Fibroblast of lung (primary cell): Measurements from ENCODE around the gene FUBP3. TPM values are rescaled to one million over a fixed set of nuclear protein-coding genes. Genes with fewer than 3 reads are reported as not detected.
A peak's percentile ranks its signal among the peaks of the same experiment; 100 is the strongest.

Experiments
- DNase-seq, 2 donors: peaks; one replicate each; pipeline versions ENCODE4 v3.0.0 to v3.0.0-alpha.2; 2010; ENCODE audit warnings: low read depth in 2 of 2
- H2AFZ ChIP-seq: 2 replicates; pipeline ENCODE4 v1.5.1; 2012; ENCODE audit warnings: low read length, control low read depth, inconsistent platforms
- H3K27ac ChIP-seq: 2 replicates; pipeline ENCODE4 v1.5.1; 2011; ENCODE audit warnings: low read length, control low read depth; ENCODE audit not compliant: insufficient read depth
- H3K27me3 ChIP-seq: 2 replicates; pipeline ENCODE4 v1.5.1; 2011; ENCODE audit warnings: mild to moderate bottlenecking, low read length; ENCODE audit not compliant: control insufficient read depth, insufficient read depth
- H3K36me3 ChIP-seq: 2 replicates; pipeline ENCODE4 v1.5.1; 2011; ENCODE audit warnings: low read length; ENCODE audit not compliant: control insufficient read depth, insufficient read depth
- H3K4me1 ChIP-seq: 2 replicates; pipeline ENCODE4 v1.5.1; 2011; ENCODE audit warnings: low read length; ENCODE audit not compliant: control insufficient read depth, insufficient read depth; ENCODE audit errors: extremely low read depth
- H3K4me2 ChIP-seq: 2 replicates; pipeline ENCODE4 v1.5.1; 2011; ENCODE audit warnings: low read length, control low read depth; ENCODE audit not compliant: insufficient read depth; ENCODE audit errors: extremely low read depth
- H3K4me3 ChIP-seq, 4 experiments: fragments of 200-600 bp in 1 of 4; sonication (generic) in 1 of 4; replicated peaks in 1 of 4; 2 replicates each; pipeline ENCODE4 v1.5.1; 2011 to 2016; ENCODE audit warnings: low read length in 4 of 4, low read depth in 3 of 4, mild to moderate bottlenecking in 3 of 4, control low read depth in 2 of 4, inconsistent platforms in 1 of 4, mixed read lengths in 1 of 4; ENCODE audit not compliant: insufficient read depth in 1 of 4; ENCODE audit errors: control extremely low read depth in 1 of 4
- H3K79me2 ChIP-seq: 2 replicates; pipeline ENCODE4 v1.5.1; 2012; ENCODE audit warnings: mild to moderate bottlenecking, low read length, inconsistent platforms; ENCODE audit not compliant: control insufficient read depth, insufficient read depth
- H3K9ac ChIP-seq: 2 replicates; pipeline ENCODE4 v1.5.1; 2011; ENCODE audit warnings: mild to moderate bottlenecking, low read length, control low read depth; ENCODE audit not compliant: insufficient read depth
- H3K9me3 ChIP-seq: 2 replicates; pipeline ENCODE4 v1.5.1; 2012; ENCODE audit warnings: low read depth, low read length; ENCODE audit not compliant: control insufficient read depth, insufficient read depth
- H4K20me1 ChIP-seq: 2 replicates; pipeline ENCODE4 v1.5.1; 2011; ENCODE audit warnings: low read length; ENCODE audit not compliant: control insufficient read depth, insufficient read depth; ENCODE audit errors: extremely low read depth
- EZH2 ChIP-seq: IDR thresholded peaks from 2 replicates; pipeline ENCODE4 v1.5.1; 2012; ENCODE audit warnings: low read length, control low read depth, mild to moderate bottlenecking; ENCODE audit errors: missing control alignments
- polyA plus RNA-seq, 2 donors: library from polyadenylated mRNA; depleted of rRNA in 1 of 2; stranded (reverse) in 1 of 2; unstranded in 1 of 2; fragments of >200 nt; gene quantifications; 2 replicates each; pipeline ENCODE4 v1.2.1, GENCODE V29; 2011 to 2012; ENCODE audit warnings: missing spikeins in 1 of 2
- total RNA-seq: library from RNA; depleted of rRNA; stranded (reverse); fragments of >200 nt; gene quantifications from 2 replicates; pipeline ENCODE4 v1.2.1, GENCODE V29; 2014
- TF ChIP-seq, protein P1 (sequence below), 2 donors: IDR thresholded peaks in 1 of 2; conservative IDR thresholded peaks in 1 of 2; 1 replicate in 1 of 2; 2 replicates in 1 of 2; pipeline ENCODE4 v1.5.1; 2011 to 2012; ENCODE audit warnings: low read length in 2 of 2, control low read depth in 1 of 2, inconsistent platforms in 1 of 2, low read depth in 1 of 2, mild to moderate bottlenecking in 1 of 2

Gene FUBP3
- total and polyA plus RNA-seq, 2 donors (not counting 1 experiment from before 2014, with no cell fraction given): 35.7 to 36.2 TPM

GRCh38 chr9:130667120-130667435 lies 87.7 kb downstream of the FUBP3 start:
- Histone ChIP-seq H3K27ac (no peak overlapping the region), H2AFZ (no peak overlapping the region), H4K20me1 (no peaks in the 10 kb centered on the region), H3K4me2 (no peak overlapping the region), H3K36me3 (no peaks in the 10 kb centered on the region), H3K4me1 (no peaks in the 10 kb centered on the region), H3K79me2 (no peaks in the 10 kb centered on the region), H3K9me3 (no peaks in the 10 kb centered on the region), H3K27me3 (peaks cover 55% of the 10 kb centered on the region), H3K4me3 (no peak overlapping the region), H3K9ac (no peak overlapping the region)
- TF ChIP-seq EZH2: peak; percentile 56
- TF ChIP-seq, protein P1, sequence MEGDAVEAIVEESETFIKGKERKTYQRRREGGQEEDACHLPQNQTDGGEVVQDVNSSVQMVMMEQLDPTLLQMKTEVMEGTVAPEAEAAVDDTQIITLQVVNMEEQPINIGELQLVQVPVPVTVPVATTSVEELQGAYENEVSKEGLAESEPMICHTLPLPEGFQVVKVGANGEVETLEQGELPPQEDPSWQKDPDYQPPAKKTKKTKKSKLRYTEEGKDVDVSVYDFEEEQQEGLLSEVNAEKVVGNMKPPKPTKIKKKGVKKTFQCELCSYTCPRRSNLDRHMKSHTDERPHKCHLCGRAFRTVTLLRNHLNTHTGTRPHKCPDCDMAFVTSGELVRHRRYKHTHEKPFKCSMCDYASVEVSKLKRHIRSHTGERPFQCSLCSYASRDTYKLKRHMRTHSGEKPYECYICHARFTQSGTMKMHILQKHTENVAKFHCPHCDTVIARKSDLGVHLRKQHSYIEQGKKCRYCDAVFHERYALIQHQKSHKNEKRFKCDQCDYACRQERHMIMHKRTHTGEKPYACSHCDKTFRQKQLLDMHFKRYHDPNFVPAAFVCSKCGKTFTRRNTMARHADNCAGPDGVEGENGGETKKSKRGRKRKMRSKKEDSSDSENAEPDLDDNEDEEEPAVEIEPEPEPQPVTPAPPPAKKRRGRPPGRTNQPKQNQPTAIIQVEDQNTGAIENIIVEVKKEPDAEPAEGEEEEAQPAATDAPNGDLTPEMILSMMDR (conservative IDR thresholded peaks at IDR 0.05 in 1 of 2, IDR thresholded peaks at IDR 0.05 in 1 of 2; ENCODE audit: low read depth in 1 of 2, low read length in 2 of 2): no peak
- no peak for DNase-seq

- Histone ChIP-seq H3K4me1 (no peaks in the 10 kb centered on the region), H3K9me3 (no peaks in the 10 kb centered on the region), H3K27me3 (peaks cover 44% of the 10 kb centered on the region), H3K36me3 (no peaks in the 10 kb centered on the region), H3K4me2 (no peak overlapping the region), H3K9ac (no peak overlapping the region), H3K27ac (no peak overlapping the region), H2AFZ (no peak overlapping the region), H3K79me2 (no peaks in the 10 kb centered on the region), H4K20me1 (no peaks in the 10 kb centered on the region), H3K4me3 (no peak overlapping the region)
- TF ChIP-seq, protein P1 (conservative IDR thresholded peaks at IDR 0.05 in 1 of 2, IDR thresholded peaks at IDR 0.05 in 1 of 2; ENCODE audit: low read depth in 1 of 2, low read length in 2 of 2): no peak
- no peak for TF ChIP-seq EZH2
- DNase-seq: no peak
These were observed 88.8 kb downstream of the FUBP3 start for GRCh38 chr9:130668196-130668595.

GRCh38 chr9:130668659-130669058 lies 89.3 kb downstream of the FUBP3 start:
- no peak overlapping the region for H3K4me3 ChIP-seq
- TF ChIP-seq, protein P1 (conservative IDR thresholded peaks at IDR 0.05 in 1 of 2, IDR thresholded peaks at IDR 0.05 in 1 of 2; ENCODE audit: low read depth in 1 of 2, low read length in 2 of 2): no peak
- no peak for TF ChIP-seq EZH2
- H3K4me1 ChIP-seq: no peaks in the 10 kb centered on the region
- H4K20me1 ChIP-seq: no peaks in the 10 kb centered on the region
- peaks cover 39% of the 10 kb centered on the region for H3K27me3 ChIP-seq
- no peak for DNase-seq
- no peak overlapping the region for H3K27ac ChIP-seq
- H3K9me3 ChIP-seq: no peaks in the 10 kb centered on the region
- no peak overlapping the region for H3K4me2 ChIP-seq
- no peaks in the 10 kb centered on the region for H3K79me2 ChIP-seq
- H2AFZ ChIP-seq: no peak overlapping the region
- no peak overlapping the region for H3K9ac ChIP-seq
- H3K36me3 ChIP-seq: no peaks in the 10 kb centered on the region
